GM12878 (cell line): ENCODE results near the gene VWA8. TPM values are rescaled to one million over a fixed set of nuclear protein-coding genes. Genes with fewer than 3 reads are reported as not detected.
"Not testable (repeated sequence)": the region's sequence is repeated elsewhere in the genome, so short reads cannot be mapped to it uniquely, and the experiment has no call there.

Source experiments
- ATAC-seq: fragments of 200-7000 bp; cut with Tn5 transposase; 3 replicates; pipeline ENCODE4 v1.9.1; 2020; ENCODE audit warnings: mild to moderate bottlenecking, moderate library complexity
- BruUV-seq: library from RNA; stranded (reverse); fragments of 400-500 nt; replicated peaks from 2 replicates; lab custom pipeline; 2021; lab: Mats Ljungman, UMichigan
- CTCF ChIA-PET: fragments of 300-600 bp; sonication (Branson Sonifier 250); formaldehyde crosslinking; extraction: SDS; loops from one replicate; lab custom pipeline; 2021; ENCODE audit warnings: inconsistent platforms; lab: Yijun Ruan, JAX
- POLR2A ChIA-PET: fragments of 350-600 bp; formaldehyde crosslinking; extraction: SDS; loops from one replicate; lab custom pipeline; 2021; ENCODE audit warnings: inconsistent platforms; lab: Charles Lee
- RAD21 ChIA-PET: fragments of 300-600 bp; sonication (Branson Sonifier 250); formaldehyde crosslinking; loops from one replicate; lab custom pipeline; 2023; ENCODE audit warnings: antibody characterized with exemption; ENCODE audit not compliant: unreplicated experiment; lab: Charles Lee
- SMC1A ChIA-PET: fragments of 300-600 bp; sonication (Branson Sonifier 250); formaldehyde crosslinking; loops from one replicate; lab custom pipeline; 2023; ENCODE audit not compliant: unreplicated experiment, uncharacterized antibody; lab: Charles Lee
- DNase-seq: peaks from one replicate; pipeline ENCODE4 v3.0.0-alpha.2; 2011; ENCODE audit warnings: low read depth, low spot score
- FAIRE-seq: peaks from 3 replicates; lab custom pipeline; 2011; peaks lifted over from hg19 to GRCh38; lab: Jason Lieb, UNC
- H2AFZ ChIP-seq: 2 replicates; pipeline ENCODE4 v1.6.0; 2011; ENCODE audit warnings: low read depth, low read length, control low read depth; ENCODE audit not compliant: control insufficient read depth
- H3K27ac ChIP-seq: 2 replicates; pipeline ENCODE4 v1.5.1; 2011; ENCODE audit warnings: control low read depth; ENCODE audit not compliant: control insufficient read depth, insufficient read depth
- H3K27me3 ChIP-seq, 2 experiments: replicated peaks in 1 of 2; 2 replicates each; pipeline versions ENCODE4 v1.6.0 to v1.6.1; 2011; ENCODE audit warnings: low read length in 1 of 2; ENCODE audit not compliant: control insufficient read depth in 2 of 2, insufficient read depth in 2 of 2
- H3K36me3 ChIP-seq, 2 experiments: 2 replicates each; pipeline ENCODE4 v1.5.1; 2011; ENCODE audit warnings: low read length in 1 of 2; ENCODE audit not compliant: control insufficient read depth in 2 of 2, insufficient read depth in 2 of 2
- H3K4me1 ChIP-seq: 2 replicates; pipeline ENCODE4 v1.6.1; 2011; ENCODE audit warnings: mild to moderate bottlenecking, low read length, moderate library complexity, mixed read lengths; ENCODE audit not compliant: control insufficient read depth, insufficient read depth
- H3K4me2 ChIP-seq: 2 replicates; pipeline ENCODE4 v1.6.0; 2011; ENCODE audit warnings: control low read depth; ENCODE audit not compliant: control insufficient read depth, insufficient read depth
- H3K4me3 ChIP-seq: fragments of 200-600 bp; sonication (generic); 2 replicates; pipeline ENCODE4 v1.5.1; 2016
- H3K79me2 ChIP-seq: 2 replicates; pipeline ENCODE4 v1.6.0; 2011; ENCODE audit warnings: low read length; ENCODE audit not compliant: control insufficient read depth, insufficient read depth
- H3K9ac ChIP-seq: 2 replicates; pipeline ENCODE4 v1.8.0; 2011; ENCODE audit warnings: low read length, control low read depth, mixed read lengths; ENCODE audit not compliant: control insufficient read depth, insufficient read depth
- H3K9me3 ChIP-seq: replicated peaks from 3 replicates; pipeline ENCODE4 v1.5.1; 2011; ENCODE audit warnings: mild to moderate bottlenecking, low read length; ENCODE audit not compliant: control insufficient read depth, insufficient read depth
- H4K20me1 ChIP-seq: 2 replicates; pipeline ENCODE4 v1.6.0; 2011; ENCODE audit not compliant: control insufficient read depth, insufficient read depth
- CREB1 ChIP-seq: IDR thresholded peaks from 2 replicates; pipeline ENCODE4 v1.6.1; 2012; ENCODE audit warnings: low read depth, mild to moderate bottlenecking, inconsistent platforms
- DPF2 ChIP-seq: fragments of 450-650 bp; IDR thresholded peaks from 2 replicates; pipeline ENCODE4 v1.6.1; 2017; ENCODE audit warnings: mild to moderate bottlenecking
- ESRRA ChIP-seq: IDR thresholded peaks from 2 replicates; pipeline ENCODE4 v1.6.1; 2012; ENCODE audit warnings: mild to moderate bottlenecking, low read length, improper control_type of control experiment
- ETV6 ChIP-seq, 2 experiments: fragments of 450-650 bp in 1 of 2; IDR thresholded peaks in 1 of 2; conservative IDR thresholded peaks in 1 of 2; 2 replicates each; pipeline ENCODE4 v1.6.1; 2014; ENCODE audit warnings: antibody characterized with exemption in 1 of 2, borderline replicate concordance in 1 of 2, low read depth in 1 of 2, mild to moderate bottlenecking in 1 of 2, moderate library complexity in 1 of 2
- GABPA ChIP-seq: IDR thresholded peaks from 2 replicates; pipeline ENCODE4 v1.6.1; 2014; ENCODE audit warnings: antibody characterized with exemption, low read depth, mild to moderate bottlenecking, inconsistent platforms
- LARP7 ChIP-seq: fragments of 450-650 bp; IDR thresholded peaks from 2 replicates; pipeline ENCODE4 v1.6.1; 2017; ENCODE audit warnings: mild to moderate bottlenecking
- MEF2B ChIP-seq: fragments of 450-650 bp; IDR thresholded peaks from 2 replicates; pipeline ENCODE4 v1.6.1; 2018; ENCODE audit warnings: mild to moderate bottlenecking, moderate library complexity; ENCODE audit not compliant: partially characterized antibody, poor library complexity, severe bottlenecking
- NR2F1 ChIP-seq: fragments of 450-650 bp; conservative IDR thresholded peaks from 2 replicates; pipeline ENCODE4 v1.6.1; 2017; ENCODE audit warnings: mild to moderate bottlenecking
- SIN3A ChIP-seq: IDR thresholded peaks from 2 replicates; pipeline ENCODE4 v1.6.1; 2012; ENCODE audit warnings: low read depth, low read length, improper control_type of control experiment
- ZNF384 ChIP-seq: IDR thresholded peaks from 2 replicates; pipeline ENCODE4 v1.6.1; 2012; ENCODE audit warnings: low read depth, mild to moderate bottlenecking, low read length, improper control_type of control experiment, borderline replicate concordance
- WGBS: methylation state at CpG from one replicate; pipeline ENCODE4 v1.1.6; 2016; ENCODE audit warnings: low lambda C conversion rate; ENCODE audit not compliant: insufficient replicate concordance, insufficient coverage; ENCODE audit errors: missing lambda C conversion rate; 5-methylcytosine and 5-hydroxymethylcytosine counted together
- in situ Hi-C: fragments of 300-500 bp; cut with MboI; formaldehyde crosslinking; loops from 9 replicates; pipeline ENCODE4 v1.14.3; 2018; ENCODE audit warnings: mixed read lengths
- intact Hi-C: fragments of 100-400 bp; cut with micrococcal nuclease; formaldehyde crosslinking; loops from one replicate; pipeline ENCODE4 v1.14.2; 2022; ENCODE audit not compliant: unreplicated experiment
- polyA plus RNA-seq, 11 experiments: library from polyadenylated mRNA; depleted of rRNA in 4 of 11; unstranded in 6 of 11; stranded (reverse) in 5 of 11; fragments of >200 nt; fragmentation: Nextera tagmentation in 4 of 11; fragmentation: Illumina TruSeq in 1 of 11; extraction: Ambion mirVana in 4 of 11; extraction: Trizol in 1 of 11; gene quantifications; 1 replicate in 1 of 11; 2 replicates in 10 of 11; pipeline versions ENCODE4 v1.2.1 to v1.2.3, GENCODE V29; 2011 to 2016; ENCODE audit warnings: inconsistent platforms in 2 of 11, missing spikeins in 2 of 11, low read depth in 1 of 11
- total RNA-seq, 4 experiments: library from RNA; depleted of rRNA in 3 of 4; stranded (reverse); fragments of >200 nt in 3 of 4; fragmentation: Illumina TruSeq in 1 of 4; extraction: Trizol in 1 of 4; gene quantifications; 2 replicates each; pipeline versions ENCODE4 v1.2.1 to v1.2.3, GENCODE V29; 2013 to 2021
- TF ChIP-seq, protein P1 (sequence below): fragments of 450-650 bp; IDR thresholded peaks from 2 replicates; pipeline ENCODE4 v1.6.1; 2017; ENCODE audit warnings: mild to moderate bottlenecking
- TF ChIP-seq, protein P2 (sequence below): IDR thresholded peaks from 2 replicates; pipeline ENCODE4 v1.6.1; 2011; ENCODE audit warnings: borderline replicate concordance, low read depth, mild to moderate bottlenecking, moderate library complexity, low read length; ENCODE audit not compliant: insufficient read depth, poor library complexity, severe bottlenecking

Gene VWA8
- total and polyA plus RNA-seq, 10 of the 15 experiments (the other 5 are each of a cell fraction or from before 2014, with no cell fraction given), result 3.0 to 21.8 (median 13.5) TPM

DNA sequence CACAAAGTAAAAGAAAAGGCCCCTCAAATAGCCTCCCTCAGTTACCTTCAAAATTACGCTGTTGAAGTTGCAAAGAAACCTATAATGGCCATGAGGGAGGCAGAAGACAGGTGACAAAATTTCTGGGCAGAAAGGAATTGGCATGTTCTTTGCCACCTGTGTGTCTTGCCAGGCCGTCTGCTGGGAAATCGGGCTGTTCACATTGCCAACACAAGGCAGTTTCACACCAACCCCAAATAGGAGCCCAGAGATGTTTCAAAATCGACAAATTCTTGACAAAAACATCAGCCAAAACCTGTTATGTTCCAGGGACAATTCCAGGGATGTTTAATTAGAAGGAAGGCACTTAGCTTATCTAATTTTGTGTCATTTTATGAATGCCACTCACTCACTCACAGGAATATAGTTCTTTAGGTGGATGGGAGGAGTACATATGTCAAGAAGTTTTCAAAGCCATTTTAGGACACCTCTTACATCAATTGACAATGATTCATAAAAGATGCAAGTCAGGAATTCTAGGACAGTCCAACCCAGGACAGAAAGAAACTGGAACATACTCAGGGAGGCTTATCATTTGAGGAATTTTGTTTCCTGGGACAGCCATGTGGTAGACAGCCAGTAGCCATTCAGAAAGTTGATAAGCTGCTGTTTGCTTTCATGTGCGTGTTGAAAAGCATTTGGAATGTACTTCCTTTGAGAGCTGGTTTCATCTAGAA lies 339.0 kb downstream of the VWA8 start (continued):
- TF ChIP-seq, protein P1, sequence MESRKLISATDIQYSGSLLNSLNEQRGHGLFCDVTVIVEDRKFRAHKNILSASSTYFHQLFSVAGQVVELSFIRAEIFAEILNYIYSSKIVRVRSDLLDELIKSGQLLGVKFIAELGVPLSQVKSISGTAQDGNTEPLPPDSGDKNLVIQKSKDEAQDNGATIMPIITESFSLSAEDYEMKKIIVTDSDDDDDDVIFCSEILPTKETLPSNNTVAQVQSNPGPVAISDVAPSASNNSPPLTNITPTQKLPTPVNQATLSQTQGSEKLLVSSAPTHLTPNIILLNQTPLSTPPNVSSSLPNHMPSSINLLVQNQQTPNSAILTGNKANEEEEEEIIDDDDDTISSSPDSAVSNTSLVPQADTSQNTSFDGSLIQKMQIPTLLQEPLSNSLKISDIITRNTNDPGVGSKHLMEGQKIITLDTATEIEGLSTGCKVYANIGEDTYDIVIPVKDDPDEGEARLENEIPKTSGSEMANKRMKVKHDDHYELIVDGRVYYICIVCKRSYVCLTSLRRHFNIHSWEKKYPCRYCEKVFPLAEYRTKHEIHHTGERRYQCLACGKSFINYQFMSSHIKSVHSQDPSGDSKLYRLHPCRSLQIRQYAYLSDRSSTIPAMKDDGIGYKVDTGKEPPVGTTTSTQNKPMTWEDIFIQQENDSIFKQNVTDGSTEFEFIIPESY, result no peak

DNA sequence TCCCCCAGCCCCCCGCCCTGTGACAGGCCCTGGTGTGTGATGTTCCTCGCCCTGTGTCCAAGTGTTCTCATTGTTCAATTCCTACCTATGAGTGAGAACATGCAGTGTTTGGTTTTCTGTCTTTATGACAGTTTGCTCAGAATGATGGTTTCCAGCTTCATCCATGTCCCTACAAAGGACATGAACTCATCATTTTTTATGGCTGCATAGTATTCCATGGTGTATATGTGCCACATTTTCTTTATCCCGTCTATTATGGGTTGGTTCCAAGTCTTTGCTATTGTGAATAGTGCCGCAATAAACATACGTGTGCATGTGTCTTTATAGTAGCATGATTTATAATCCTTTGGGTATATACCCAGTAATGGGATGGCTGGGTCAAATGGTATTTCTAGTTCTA lies 343.3 kb downstream of the VWA8 start:
- H3K27me3 ChIP-seq, H3K9ac ChIP-seq, in situ Hi-C loops, POLR2A ChIA-PET, CTCF ChIA-PET, H3K27ac ChIP-seq, H3K36me3 ChIP-seq, H3K9me3 ChIP-seq, ATAC-seq, BruUV-seq, H3K4me1 ChIP-seq, intact Hi-C loops, DNase-seq, H3K4me3 ChIP-seq, H3K4me2 ChIP-seq, H4K20me1 ChIP-seq, H3K79me2 ChIP-seq, FAIRE-seq, SMC1A ChIA-PET, RAD21 ChIA-PET, H2AFZ ChIP-seq: not testable (repeated sequence)
- WGBS, result 95% methylated on average over 5 of the region's 5 CpGs

DNA sequence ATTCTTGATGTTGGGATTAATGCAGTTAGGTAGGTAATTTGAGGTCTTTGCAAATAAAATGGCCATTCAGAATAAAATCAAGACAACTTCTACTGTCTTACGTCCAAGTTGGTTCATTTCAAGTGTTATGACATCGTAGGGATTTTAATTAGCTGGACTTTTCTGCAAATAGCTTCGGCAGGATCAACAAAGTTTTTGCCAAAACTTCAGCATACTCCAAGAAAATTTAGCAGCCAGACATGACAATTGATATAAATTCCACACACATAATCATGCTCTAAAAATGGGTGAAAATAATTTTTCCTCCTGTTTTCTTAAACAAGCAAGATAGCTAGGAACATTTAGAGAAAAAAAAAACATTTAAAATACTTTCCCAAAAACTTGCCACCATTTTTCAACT lies 344.8 kb downstream of the VWA8 start:
- Histone ChIP-seq H2AFZ (no peak overlapping the region), H3K36me3 (peaks cover 1 to 7% of the 10 kb centered on the region in 2 experiments; a peak in 3 of 4 replicates), H3K79me2 (no peaks in the 10 kb centered on the region), H3K4me2 (no peak overlapping the region), H3K27ac (no peak overlapping the region), H3K27me3 (no peaks in the 10 kb centered on the region), H3K4me3 (no peak overlapping the region), H3K9me3 (no peaks in the 10 kb centered on the region), H4K20me1 (no peaks in the 10 kb centered on the region), H3K9ac (no peak overlapping the region), H3K4me1 (no peaks in the 10 kb centered on the region)
- no peak for ATAC-seq
- RAD21 ChIA-PET, result interaction anchor here (1.0 kb wide), 1 partner anchor 506 kb away, joined by 3 read pairs; no protein-coding TSS in a partner anchor
- intact Hi-C loops (no loop called here), in situ Hi-C loops (no loop called here)
- DNase-seq, result no peak
- POLR2A ChIA-PET, result no interaction called here
- no TSS peak for BruUV-seq
- no peak for FAIRE-seq
- WGBS, result 98% methylated on average over 3 of the region's 3 CpGs
- CTCF ChIA-PET, result interaction anchor here (0.7 kb wide), 1 partner anchor 205 kb away, joined by 3 read pairs; no protein-coding TSS in a partner anchor
- SMC1A ChIA-PET, result interaction anchor here (0.7 to 1.0 kb wide), 2 partner anchors 13 to 20 kb away, joined by 3 read pairs; no protein-coding TSS in a partner anchor
- TF ChIP-seq SIN3A, result no peak
- TF ChIP-seq, protein P2, sequence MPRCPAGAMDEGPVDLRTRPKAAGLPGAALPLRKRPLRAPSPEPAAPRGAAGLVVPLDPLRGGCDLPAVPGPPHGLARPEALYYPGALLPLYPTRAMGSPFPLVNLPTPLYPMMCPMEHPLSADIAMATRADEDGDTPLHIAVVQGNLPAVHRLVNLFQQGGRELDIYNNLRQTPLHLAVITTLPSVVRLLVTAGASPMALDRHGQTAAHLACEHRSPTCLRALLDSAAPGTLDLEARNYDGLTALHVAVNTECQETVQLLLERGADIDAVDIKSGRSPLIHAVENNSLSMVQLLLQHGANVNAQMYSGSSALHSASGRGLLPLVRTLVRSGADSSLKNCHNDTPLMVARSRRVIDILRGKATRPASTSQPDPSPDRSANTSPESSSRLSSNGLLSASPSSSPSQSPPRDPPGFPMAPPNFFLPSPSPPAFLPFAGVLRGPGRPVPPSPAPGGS, result no peak
- no peak for TF ChIP-seq ESRRA
- no peak for TF ChIP-seq ZNF384
- no peak for TF ChIP-seq GABPA
- no peak for TF ChIP-seq LARP7
- TF ChIP-seq NR2F1, result no peak
- TF ChIP-seq CREB1, result no peak
- TF ChIP-seq ETV6 (conservative IDR thresholded peaks at IDR 0.05 in 1 of 2, IDR thresholded peaks at IDR 0.05 in 1 of 2; ENCODE audit: borderline replicate concordance in 1 of 2, low read depth in 1 of 2), result no peak
- no peak for TF ChIP-seq DPF2
- TF ChIP-seq MEF2B, result no peak
